KOPT-K1 (cell line): ENCODE measurements around the gene SLC5A2.
"Not testable (repeated sequence)": the region's sequence is repeated elsewhere in the genome, so short reads cannot be mapped to it uniquely, and the experiment has no call there.

Experiments used
- H3K27ac ChIP-seq: fragments of 200-600 bp; sonication (generic); 2 replicates; pipeline ENCODE4 v1.5.1; 2016; ENCODE audit warnings: antibody characterized with exemption, mild to moderate bottlenecking, low read depth, low read length; ENCODE audit not compliant: poor library complexity, severe bottlenecking
- H3K36me3 ChIP-seq: fragments of 200-600 bp; sonication (generic); 2 replicates; pipeline ENCODE4 v1.5.1; 2017; ENCODE audit warnings: antibody characterized with exemption, mild to moderate bottlenecking, low read length, moderate library complexity; ENCODE audit not compliant: insufficient read depth
- H3K9me3 ChIP-seq: fragments of 200-600 bp; sonication (generic); 2 replicates; pipeline ENCODE4 v1.5.1; 2017; ENCODE audit warnings: antibody characterized with exemption, low read length, mild to moderate bottlenecking; ENCODE audit not compliant: insufficient read depth, poor library complexity, severe bottlenecking

Gene SLC5A2

DNA sequence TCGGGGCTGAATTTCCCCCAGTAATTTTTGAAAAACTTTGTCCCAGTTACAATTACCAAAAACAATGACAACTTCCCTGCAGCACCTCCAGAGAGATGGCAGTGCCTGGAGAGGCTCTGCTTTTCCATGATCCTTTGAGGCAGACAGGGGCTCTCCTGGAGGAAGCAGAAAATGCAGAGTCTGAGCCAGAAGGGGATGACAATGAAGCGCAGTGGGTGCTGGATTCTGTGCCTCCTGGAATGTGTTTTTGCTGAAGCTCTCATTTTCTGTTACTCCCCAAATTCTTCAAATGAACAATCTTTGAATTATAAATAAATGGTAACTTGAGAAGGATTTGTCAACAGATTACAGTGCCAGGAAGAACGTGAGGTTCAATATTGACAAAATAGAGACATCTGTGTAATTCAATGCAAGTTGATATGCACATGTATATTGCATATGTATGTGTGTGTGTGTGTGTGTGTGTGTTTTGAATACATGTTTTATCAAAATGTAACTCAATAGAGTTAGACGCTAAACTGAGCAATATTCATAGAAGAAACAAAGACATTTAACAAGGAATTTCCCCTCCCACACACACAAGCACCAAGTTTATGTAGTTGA, 35.0 kb downstream of the SLC5A2 start:
- Histone ChIP-seq H3K27ac (no peak overlapping the region), H3K36me3 (no peaks in the 10 kb centered on the region), H3K9me3 (peaks cover 29% of the 10 kb centered on the region)

DNA sequence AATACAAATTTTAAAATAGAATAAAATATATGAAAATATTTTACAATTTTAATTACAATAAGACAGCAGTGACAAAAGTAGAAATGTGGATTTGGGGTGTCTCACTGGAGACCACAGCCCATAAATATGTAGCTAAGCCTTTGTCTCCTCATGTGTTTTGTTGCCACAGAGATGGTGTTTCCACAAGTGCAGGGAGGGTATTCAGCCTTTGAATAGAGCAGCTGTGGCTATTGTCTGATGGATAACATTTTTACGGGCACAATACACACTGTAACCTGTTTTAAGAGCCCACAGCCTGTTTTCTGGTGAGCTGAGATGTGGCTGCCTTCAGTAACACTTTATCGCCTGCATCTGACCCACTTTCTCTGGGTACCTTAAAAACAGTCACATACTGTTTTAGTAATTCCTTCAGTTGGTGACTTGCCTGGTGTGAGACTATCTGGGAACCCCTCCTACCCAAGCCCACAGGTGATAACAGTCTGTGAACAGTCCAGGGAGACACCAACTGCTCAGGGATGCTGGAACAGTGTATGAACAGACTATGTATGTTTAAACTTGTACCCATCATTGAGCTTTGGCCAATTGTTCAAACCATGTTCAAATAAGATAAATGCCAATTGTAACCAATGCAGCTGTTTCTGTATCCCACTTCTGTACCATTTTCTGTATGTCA, 37.0 kb downstream of the SLC5A2 start:
- Histone ChIP-seq H3K9me3 (peaks cover 24% of the 10 kb centered on the region), H3K27ac (no peak overlapping the region), H3K36me3 (no peaks in the 10 kb centered on the region)

DNA sequence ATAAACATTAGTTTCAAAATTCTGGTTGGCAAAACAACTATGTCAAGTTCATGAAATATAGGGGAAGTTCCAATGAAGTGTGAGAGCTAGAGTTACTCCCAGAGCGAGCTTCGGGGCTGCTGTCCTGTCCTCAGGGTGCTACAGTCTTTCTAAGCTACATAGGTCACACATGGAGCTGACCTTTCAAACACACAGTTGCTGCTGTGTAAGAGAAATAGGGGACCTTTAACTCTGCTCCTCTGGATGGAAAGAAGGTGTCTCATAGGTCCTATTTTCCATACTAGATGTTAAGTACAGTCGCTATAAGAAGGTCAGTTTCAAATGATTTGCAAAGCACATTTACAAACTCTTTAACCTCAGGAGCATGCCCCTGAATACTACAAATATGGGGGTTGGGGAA, 38.4 kb downstream of the SLC5A2 start:
- Histone ChIP-seq H3K9me3 (peaks cover 19% of the 10 kb centered on the region), H3K27ac (no peak overlapping the region), H3K36me3 (no peaks in the 10 kb centered on the region)

DNA sequence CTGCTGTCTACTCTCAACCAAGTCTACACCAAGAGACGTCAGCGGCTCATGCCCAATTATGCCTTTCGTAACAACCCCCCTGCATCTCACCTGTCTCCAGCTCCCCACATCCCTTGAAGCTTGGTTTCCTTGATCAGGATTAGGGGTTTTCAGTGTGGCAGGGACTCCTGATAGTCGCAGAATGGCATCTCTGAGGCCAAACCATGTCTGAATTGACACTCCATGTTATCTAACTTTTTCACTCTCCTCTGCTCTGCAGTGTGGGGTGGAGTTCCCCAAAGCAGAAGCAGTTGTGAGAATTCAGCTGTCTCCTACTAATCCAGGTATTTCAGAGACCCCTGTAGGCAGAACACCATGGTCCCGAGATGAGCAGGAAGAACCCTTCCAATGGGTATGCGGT, 39.1 kb downstream of the SLC5A2 start:
- Histone ChIP-seq H3K9me3 (peaks cover 15% of the 10 kb centered on the region), H3K36me3 (no peaks in the 10 kb centered on the region), H3K27ac (no peak overlapping the region)

DNA sequence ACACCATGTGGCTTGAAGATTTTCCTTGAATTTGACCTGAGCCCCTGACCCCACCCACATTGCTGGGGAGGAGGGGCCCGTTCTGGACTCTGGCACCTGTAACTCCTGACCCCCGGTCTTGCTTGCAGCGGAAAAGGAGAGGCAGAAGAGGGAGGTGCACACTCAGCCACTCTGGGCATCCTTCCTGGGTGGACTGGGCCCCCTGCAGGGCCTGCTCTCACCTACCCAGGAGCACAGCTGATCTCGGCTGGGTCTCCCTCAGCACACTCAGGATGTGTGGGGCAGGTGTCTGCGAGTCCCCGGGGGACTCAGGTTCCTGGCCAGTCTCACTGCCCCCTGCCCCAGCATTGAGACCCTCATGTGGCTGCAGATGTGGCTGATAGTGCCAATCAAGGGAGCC, 40.8 kb downstream of the SLC5A2 start:
- H3K36me3 ChIP-seq, result not testable (repeated sequence)
- H3K9me3 ChIP-seq, result peaks cover 10% of the 10 kb centered on the region

DNA sequence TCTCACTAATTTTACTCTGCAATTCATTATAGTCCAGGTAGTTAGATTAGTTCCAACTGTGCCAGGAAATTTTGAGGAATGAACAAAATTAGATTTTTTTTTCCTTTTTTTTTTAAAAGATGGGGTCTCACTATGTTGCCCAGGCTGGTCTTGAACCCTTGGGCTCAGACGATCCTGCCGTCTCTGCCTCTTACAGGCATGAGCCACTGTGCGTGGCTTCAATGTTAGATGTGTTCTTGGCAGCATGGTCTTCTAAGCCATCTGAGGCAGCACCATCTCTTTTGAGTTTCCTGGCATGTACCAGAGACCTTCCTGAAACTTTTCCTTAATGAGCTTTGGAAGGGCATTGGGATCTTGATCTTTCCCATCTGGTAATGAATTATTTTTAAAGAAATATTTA, 42.2 kb downstream of the SLC5A2 start:
- no peak overlapping the region for H3K27ac ChIP-seq
- H3K9me3 ChIP-seq, result peaks cover 9% of the 10 kb centered on the region
- H3K36me3 ChIP-seq, result no peaks in the 10 kb centered on the region

More for the DNA sequence above, 40.8 kb downstream of the SLC5A2 start:
- H3K27ac ChIP-seq, result not testable (repeated sequence)

DNA sequence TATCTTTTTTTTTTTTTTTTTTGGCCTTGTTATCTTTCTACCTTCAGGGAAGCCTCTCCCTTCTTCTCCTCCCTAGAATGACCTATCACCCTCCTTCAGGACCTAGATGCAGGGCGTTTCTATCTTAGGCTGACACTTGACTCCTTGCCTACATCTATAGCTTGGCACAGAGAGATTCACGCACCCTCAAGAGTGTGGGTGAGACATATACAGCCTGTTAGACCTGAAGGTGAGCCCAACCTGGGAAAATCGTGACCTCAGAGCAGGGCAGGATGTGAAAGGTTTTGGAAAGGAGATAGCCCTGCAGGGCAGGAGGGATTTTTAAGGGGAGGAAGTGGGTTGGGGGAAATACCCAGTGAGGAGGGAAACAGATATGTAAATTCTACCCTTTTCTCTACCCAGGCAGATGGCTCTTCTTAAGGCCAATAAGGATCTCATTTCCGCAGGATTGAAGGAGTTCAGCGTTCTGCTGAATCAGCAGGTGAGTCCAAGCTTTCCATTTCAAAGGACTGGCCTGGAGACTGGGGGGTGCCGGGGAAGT, 44.9 kb downstream of the SLC5A2 start, which contains the start of gene AHSP:
AHSP (plus strand) TSS at position 167 of the 541 bp plus-strand sequence; CDS start at position 407, 240 bp downstream.
- H3K36me3 ChIP-seq, result no peaks in the 10 kb centered on the region
- peaks cover 7% of the 10 kb centered on the region for H3K9me3 ChIP-seq
- no peak within 1 kb of the TSS for H3K27ac ChIP-seq

DNA sequence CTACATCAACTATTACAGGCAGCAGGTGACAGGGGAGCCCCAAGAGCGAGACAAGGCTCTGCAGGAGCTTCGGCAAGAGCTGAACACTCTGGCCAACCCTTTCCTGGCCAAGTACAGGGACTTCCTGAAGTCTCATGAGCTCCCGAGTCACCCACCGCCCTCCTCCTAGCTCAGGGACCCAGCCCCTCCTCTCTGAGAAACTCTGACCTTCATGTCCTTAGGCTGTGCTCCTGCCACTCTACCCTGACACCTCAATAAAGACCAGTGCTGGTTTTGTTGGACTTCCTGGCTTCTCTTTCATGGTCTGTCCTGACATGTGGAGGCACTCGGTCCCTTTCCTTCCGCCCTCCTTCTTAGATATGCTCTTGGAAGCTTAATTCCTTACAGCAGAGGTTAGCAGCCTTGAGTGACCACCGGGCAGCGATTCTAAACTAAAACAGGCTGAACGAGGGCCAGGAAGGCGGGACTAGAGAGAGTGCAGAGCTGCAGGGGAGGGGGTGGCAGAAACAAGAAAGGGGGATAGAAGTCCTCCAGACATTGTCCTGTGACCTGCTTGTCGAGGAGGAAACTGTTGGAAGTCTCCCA, 45.7 kb downstream of the SLC5A2 start:
- Histone ChIP-seq H3K36me3 (no peaks in the 10 kb centered on the region), H3K27ac (no peak overlapping the region), H3K9me3 (peaks cover 7% of the 10 kb centered on the region)

DNA sequence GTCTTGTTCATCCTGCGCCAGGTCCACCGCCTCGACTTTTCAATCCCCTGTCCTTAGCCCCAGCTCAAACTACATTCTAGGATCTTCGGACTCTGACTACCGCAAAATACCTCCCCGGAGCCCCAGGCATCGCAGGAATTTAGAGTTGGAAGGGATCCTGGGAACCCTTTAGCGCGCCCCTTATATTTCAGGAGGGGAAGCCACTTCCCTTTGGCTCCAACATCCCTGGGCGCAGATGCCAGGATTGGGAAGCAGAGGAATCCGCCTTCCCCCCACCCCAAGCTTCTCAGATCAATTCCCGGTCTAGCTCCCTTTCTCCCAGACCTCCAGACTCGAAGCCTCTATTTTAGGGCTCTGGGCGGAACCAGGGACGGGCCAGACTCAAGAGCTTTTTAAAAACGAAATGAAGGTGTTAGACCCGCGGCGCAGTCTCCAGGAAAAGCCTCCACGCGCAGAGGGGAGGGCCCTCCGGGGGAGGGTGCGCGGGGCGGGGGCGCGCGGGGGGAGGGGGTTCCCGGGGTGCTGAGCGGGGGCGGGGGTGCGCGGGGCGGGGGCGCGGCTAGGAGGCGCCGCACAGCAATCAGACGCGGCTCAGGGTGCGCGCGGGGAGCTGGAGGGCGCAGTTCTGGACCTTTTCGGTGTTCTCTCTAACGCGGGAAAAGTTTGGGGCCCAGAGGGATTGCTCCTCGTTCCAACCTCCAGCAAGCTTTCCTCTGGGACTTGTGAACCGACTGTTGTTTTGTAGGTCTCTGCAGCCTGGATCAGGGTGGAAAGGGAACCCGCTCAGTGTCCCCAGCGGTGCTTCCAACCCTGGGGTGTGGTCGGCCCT, 46.4 kb downstream of the SLC5A2 start:
- Histone ChIP-seq H3K27ac (no peak overlapping the region), H3K9me3 (peaks cover 7% of the 10 kb centered on the region)

DNA sequence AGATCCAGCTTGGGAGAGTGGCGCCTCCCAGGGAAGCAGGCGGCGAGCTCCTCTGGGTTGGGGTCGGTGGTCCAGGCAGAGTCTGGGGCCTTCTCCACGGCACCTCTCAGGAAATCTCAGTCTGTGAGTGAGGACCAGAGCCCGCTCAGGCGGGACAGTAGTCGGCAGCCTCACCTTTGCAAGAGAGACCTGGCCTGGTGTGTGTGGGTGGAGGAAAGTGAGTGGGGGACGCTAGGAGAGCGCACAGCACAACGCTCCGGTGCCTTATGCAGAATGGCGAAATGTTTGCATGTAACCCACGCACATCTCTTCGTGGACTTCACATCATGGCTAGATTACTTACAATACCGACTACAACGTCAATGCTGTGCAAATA, 47.0 kb downstream of the SLC5A2 start:
- Histone ChIP-seq H3K9me3 (peaks cover 7% of the 10 kb centered on the region), H3K27ac (no peak overlapping the region), H3K36me3 (no peaks in the 10 kb centered on the region)

More for the DNA sequence above, 46.4 kb downstream of the SLC5A2 start:
- no peaks in the 10 kb centered on the region for H3K36me3 ChIP-seq

DNA sequence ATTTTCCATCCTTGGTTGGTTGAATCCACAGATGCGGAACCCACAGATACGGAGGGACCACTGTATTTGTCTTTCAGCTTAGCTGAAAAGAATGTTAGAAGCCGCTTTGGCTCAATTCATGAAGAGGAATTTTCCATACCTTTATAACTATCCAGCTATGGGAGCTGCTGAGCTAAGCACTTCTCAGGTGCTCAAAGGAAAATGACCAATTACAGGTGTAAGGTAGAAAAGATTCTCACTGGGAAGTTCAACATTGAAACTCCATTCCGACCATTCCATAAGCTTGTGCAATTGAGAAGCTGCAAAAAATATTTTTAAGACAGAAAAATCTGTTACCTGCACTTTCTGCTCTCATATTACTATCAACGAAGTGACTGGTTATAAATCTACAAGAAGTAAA, 47.5 kb downstream of the SLC5A2 start:
- H3K27ac ChIP-seq, result no peak overlapping the region
- H3K9me3 ChIP-seq, result peaks cover 7% of the 10 kb centered on the region
- no peaks in the 10 kb centered on the region for H3K36me3 ChIP-seq

DNA sequence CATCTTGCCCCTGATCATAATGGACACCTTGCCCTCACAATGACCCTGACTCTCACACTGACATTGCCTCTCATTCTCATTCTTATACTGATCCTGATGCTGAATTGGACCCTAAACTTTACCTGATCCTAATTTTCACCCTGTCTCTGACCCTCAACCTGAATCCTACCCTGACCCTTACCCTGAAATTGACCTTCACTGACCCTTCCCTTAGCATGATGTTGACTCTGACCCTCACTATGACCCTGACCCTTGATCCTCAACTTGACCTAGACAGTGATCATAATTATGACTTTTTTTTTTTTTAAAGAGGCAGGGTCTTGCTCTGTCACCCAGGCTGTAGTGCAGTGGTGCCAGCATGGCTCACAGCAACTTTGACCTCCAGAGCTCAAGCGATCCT, 48.2 kb downstream of the SLC5A2 start:
- Histone ChIP-seq H3K27ac (no peak overlapping the region), H3K36me3 (no peaks in the 10 kb centered on the region), H3K9me3 (peaks cover 7% of the 10 kb centered on the region)

DNA sequence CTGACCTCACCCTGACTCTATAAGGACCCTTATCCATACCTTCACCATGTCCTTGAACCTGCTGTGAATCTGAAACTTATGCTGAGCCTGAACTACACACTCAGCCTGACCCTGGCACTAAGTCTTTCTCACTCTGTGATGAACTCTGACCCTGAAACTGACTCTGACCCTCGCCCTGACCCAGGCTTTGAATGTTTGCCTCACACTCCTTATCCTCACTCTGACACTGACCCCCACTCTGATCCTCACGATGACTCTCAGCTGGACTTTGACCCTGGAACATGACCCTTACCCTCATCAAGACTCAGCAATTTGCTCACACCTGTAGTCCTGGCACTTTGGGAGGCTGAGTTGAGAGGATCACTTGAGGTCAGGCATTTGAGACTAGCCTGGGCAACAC, 49.2 kb downstream of the SLC5A2 start:
- peaks cover 7% of the 10 kb centered on the region for H3K9me3 ChIP-seq
- no peak overlapping the region for H3K27ac ChIP-seq
- no peaks in the 10 kb centered on the region for H3K36me3 ChIP-seq

DNA sequence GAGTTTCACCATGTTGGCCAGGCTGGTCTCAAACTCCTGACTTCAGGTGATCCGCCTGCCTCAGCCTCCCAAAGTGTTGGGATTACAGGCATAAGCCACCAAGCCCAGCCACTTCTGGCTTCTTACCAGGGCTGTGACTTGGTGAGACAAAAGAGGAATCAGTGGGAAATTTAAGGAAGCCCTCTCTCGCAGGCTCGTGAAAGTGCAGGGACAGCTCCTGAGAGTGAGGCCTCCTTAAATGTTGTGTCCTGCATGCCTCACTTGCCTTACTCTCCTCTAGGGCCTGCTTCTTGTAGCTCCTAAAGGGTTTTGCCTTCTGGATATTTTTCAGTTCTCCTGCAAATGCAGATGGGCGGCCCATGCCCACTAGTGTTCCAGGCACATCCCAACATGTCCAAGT, 50.0 kb downstream of the SLC5A2 start:
- Histone ChIP-seq H3K27ac (no peak overlapping the region), H3K36me3 (no peaks in the 10 kb centered on the region), H3K9me3 (peaks cover 7% of the 10 kb centered on the region)

DNA sequence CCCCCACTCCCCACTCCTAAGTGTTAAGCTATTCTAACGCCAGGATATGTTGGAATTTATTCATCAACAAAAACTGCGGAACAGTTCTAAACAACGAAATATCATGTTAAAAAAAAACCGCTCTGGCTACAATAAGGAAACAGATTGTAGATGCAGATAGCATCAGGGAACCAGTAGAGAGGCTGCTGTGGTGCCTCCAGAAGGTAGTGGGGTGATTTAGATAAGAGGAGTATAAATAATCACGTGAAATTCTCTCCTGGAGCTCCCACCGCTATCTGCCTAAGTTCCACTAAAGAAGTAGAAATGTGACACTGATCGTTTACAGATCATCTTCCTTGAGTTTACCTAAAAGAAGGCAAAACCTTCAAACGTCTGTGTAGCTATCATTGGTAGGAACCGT, 52.8 kb downstream of the SLC5A2 start:
- Histone ChIP-seq H3K36me3 (no peaks in the 10 kb centered on the region), H3K9me3 (peaks cover 7% of the 10 kb centered on the region), H3K27ac (no peak overlapping the region)
